ENCODE measurements around the gene SLC25A33. TPM values are rescaled to one million over a fixed set of nuclear protein-coding genes. Genes with fewer than 3 reads are reported as not detected.

Gene SLC25A33
- total and polyA plus RNA-seq, 2 experiments from 2014 or later, result 13.3 to 18.8 TPM

DNA sequence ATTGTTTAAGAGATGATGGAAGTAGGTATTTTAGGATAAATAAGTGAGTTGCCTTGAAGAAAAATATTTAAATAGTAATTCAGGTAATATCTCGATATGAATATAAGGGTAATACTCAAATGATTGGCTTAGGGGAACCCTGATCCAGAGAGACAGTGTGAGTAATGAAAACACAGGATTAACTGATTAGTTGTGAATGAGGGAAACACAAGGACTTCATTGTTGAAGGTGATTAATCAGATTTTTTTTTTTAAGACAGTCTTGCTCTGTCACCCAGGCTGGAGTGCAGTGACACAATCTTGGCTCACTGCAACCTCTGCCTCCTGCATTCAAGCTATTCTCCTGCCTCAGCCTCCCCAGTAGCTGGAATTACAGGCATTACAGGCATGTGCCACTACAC is 12.7 kb downstream of the SLC25A33 start:
- Histone ChIP-seq H3F3A (replicated peaks; ENCODE audit: low read depth) (no peaks in the 10 kb centered on the region), H3K27ac (ENCODE audit: low read depth) (no peak overlapping the region), H3K79me2 (replicated peaks; ENCODE audit: insufficient read depth) (peaks cover 79% of the 10 kb centered on the region), H3K36me3 (ENCODE audit: insufficient read depth) (peaks cover 28% of the 10 kb centered on the region), H4K20me1 (replicated peaks; ENCODE audit: insufficient read depth) (peaks cover 78% of the 10 kb centered on the region), H3K9me2 (ENCODE audit: insufficient read depth) (no peaks in the 10 kb centered on the region), H3K4me2 (no peak overlapping the region), H2AFZ (no peak overlapping the region), H3K27me3 (ENCODE audit: insufficient read depth) (no peaks in the 10 kb centered on the region), H3K4me3 (no peak overlapping the region), H3K4me1 (ENCODE audit: insufficient read depth) (no peaks in the 10 kb centered on the region)
- Mint-ChIP-seq H3K36me3 (ENCODE audit: low read depth) (peaks cover 36% of the 10 kb centered on the region; the same call in 2 of the 3 replicates), H3K27ac (no peak overlapping the region), H3K27me3 (ENCODE audit: insufficient read depth, low read depth, poor library complexity) (peaks cover 2% of the 10 kb centered on the region), H3K9me3 (no peaks in the 10 kb centered on the region), H3K4me3 (no peak overlapping the region), H3K4me1 (no peaks in the 10 kb centered on the region)
- ATAC-seq (no peak), DNase-seq (ENCODE audit: low spot score) (no peak)
- TF ChIP-seq ETS1 (IDR thresholded peaks at IDR 0.05) (no peak), ZNF114 (CRISPR knock-in tag; IDR thresholded peaks at IDR 0.05) (no peak), CREB1 (CRISPR knock-in tag; IDR thresholded peaks at IDR 0.05; ENCODE audit: low read depth) (no peak), ZNF331 (CRISPR knock-in tag; IDR thresholded peaks at IDR 0.05; ENCODE audit: low read depth) (no peak), POLR2AphosphoS5 (IDR thresholded peaks at IDR 0.05; ENCODE audit: low read depth) (no peak), JUNB (IDR thresholded peaks at IDR 0.05; ENCODE audit: unreplicated experiment) (no peak), NANOG (IDR thresholded peaks at IDR 0.05; ENCODE audit: borderline replicate concordance) (no peak), EZH2 (IDR thresholded peaks at IDR 0.05; ENCODE audit: low read depth, unreplicated experiment) (no peak), REST (IDR thresholded peaks at IDR 0.05; ENCODE audit: unreplicated experiment) (no peak), EZH2phosphoT487 (IDR thresholded peaks at IDR 0.05; ENCODE audit: unreplicated experiment) (no peak), STAT1 (IDR thresholded peaks at IDR 0.05; ENCODE audit: unreplicated experiment) (no peak), CTCF (conservative IDR thresholded peaks at IDR 0.05; ENCODE audit: low read depth in 2 of 2) (no peak)
- TF ChIP-seq, protein P1, sequence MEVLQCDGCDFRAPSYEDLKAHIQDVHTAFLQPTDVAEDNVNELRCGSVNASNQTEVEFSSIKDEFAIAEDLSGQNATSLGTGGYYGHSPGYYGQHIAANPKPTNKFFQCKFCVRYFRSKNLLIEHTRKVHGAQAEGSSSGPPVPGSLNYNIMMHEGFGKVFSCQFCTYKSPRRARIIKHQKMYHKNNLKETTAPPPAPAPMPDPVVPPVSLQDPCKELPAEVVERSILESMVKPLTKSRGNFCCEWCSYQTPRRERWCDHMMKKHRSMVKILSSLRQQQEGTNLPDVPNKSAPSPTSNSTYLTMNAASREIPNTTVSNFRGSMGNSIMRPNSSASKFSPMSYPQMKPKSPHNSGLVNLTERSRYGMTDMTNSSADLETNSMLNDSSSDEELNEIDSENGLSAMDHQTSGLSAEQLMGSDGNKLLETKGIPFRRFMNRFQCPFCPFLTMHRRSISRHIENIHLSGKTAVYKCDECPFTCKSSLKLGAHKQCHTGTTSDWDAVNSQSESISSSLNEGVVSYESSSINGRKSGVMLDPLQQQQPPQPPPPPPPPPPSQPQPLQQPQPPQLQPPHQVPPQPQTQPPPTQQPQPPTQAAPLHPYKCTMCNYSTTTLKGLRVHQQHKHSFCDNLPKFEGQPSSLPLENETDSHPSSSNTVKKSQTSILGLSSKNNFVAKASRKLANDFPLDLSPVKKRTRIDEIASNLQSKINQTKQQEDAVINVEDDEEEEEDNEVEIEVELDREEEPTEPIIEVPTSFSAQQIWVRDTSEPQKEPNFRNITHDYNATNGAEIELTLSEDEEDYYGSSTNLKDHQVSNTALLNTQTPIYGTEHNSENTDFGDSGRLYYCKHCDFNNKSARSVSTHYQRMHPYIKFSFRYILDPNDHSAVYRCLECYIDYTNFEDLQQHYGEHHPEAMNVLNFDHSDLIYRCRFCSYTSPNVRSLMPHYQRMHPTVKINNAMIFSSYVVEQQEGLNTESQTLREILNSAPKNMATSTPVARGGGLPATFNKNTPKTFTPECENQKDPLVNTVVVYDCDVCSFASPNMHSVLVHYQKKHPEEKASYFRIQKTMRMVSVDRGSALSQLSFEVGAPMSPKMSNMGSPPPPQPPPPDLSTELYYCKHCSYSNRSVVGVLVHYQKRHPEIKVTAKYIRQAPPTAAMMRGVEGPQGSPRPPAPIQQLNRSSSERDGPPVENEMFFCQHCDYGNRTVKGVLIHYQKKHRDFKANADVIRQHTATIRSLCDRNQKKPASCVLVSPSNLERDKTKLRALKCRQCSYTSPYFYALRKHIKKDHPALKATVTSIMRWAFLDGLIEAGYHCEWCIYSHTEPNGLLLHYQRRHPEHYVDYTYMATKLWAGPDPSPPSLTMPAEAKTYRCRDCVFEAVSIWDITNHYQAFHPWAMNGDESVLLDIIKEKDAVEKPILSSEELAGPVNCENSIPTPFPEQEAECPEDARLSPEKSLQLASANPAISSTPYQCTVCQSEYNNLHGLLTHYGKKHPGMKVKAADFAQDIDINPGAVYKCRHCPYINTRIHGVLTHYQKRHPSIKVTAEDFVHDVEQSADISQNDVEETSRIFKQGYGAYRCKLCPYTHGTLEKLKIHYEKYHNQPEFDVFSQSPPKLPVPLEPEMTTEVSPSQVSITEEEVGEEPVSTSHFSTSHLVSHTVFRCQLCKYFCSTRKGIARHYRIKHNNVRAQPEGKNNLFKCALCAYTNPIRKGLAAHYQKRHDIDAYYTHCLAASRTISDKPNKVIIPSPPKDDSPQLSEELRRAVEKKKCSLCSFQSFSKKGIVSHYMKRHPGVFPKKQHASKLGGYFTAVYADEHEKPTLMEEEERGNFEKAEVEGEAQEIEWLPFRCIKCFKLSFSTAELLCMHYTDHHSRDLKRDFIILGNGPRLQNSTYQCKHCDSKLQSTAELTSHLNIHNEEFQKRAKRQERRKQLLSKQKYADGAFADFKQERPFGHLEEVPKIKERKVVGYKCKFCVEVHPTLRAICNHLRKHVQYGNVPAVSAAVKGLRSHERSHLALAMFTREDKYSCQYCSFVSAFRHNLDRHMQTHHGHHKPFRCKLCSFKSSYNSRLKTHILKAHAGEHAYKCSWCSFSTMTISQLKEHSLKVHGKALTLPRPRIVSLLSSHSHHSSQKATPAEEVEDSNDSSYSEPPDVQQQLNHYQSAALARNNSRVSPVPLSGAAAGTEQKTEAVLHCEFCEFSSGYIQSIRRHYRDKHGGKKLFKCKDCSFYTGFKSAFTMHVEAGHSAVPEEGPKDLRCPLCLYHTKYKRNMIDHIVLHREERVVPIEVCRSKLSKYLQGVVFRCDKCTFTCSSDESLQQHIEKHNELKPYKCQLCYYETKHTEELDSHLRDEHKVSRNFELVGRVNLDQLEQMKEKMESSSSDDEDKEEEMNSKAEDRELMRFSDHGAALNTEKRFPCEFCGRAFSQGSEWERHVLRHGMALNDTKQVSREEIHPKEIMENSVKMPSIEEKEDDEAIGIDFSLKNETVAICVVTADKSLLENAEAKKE (CRISPR knock-in tag; IDR thresholded peaks at IDR 0.05), result no peak
